Effector CD4-positive, alpha-beta T cell (primary cell): ENCODE data around the gene CHEK2.
"Not testable (repeated sequence)": the region's sequence is repeated elsewhere in the genome, so short reads cannot be mapped to it uniquely, and the experiment has no call there.

Source experiments
- DNase-seq: peaks from one replicate; pipeline ENCODE4 v3.0.0-alpha.2; 2020

The CHEK2 gene

GRCh38 chr22:28741200-28741784 is 328 bp downstream of the CHEK2 start:
- no peak for DNase-seq

- not testable (repeated sequence) for DNase-seq
Observed at GRCh38 chr22:28738876-28739275, 2.7 kb downstream of the CHEK2 start.

GRCh38 chr22:28737701-28738100 is 3.9 kb downstream of the CHEK2 start:
- DNase-seq = no peak

GRCh38 chr22:28736301-28737155 is 5.1 kb downstream of the CHEK2 start:
- DNase-seq = no peak

- no peak for DNase-seq
Observed at GRCh38 chr22:28734393-28734792, 7.2 kb downstream of the CHEK2 start.

- DNase-seq = no peak
Observed at GRCh38 chr22:28730179-28730578, 11.4 kb downstream of the CHEK2 start.

GRCh38 chr22:28728621-28729313 is 12.9 kb downstream of the CHEK2 start:
- DNase-seq = no peak

GRCh38 chr22:28728002-28728401 is 13.6 kb downstream of the CHEK2 start:
- no peak for DNase-seq

GRCh38 chr22:28718044-28718443 is 23.6 kb downstream of the CHEK2 start:
- no peak for DNase-seq

GRCh38 chr22:28716686-28717085 is 24.9 kb downstream of the CHEK2 start:
- DNase-seq = no peak

GRCh38 chr22:28715611-28716010 is 26.0 kb downstream of the CHEK2 start:
- no peak for DNase-seq

GRCh38 chr22:28714043-28714628 is 27.5 kb downstream of the CHEK2 start:
- no peak for DNase-seq

GRCh38 chr22:28711820-28712777 is 29.5 kb downstream of the CHEK2 start:
- DNase-seq = no peak

GRCh38 chr22:28711341-28711740 is 30.3 kb downstream of the CHEK2 start:
- no peak for DNase-seq

- no peak for DNase-seq
Observed at GRCh38 chr22:28710576-28711191, 30.9 kb downstream of the CHEK2 start.

GRCh38 chr22:28710107-28710506 is 31.5 kb downstream of the CHEK2 start:
- no peak for DNase-seq

GRCh38 chr22:28706845-28707244 is 34.8 kb downstream of the CHEK2 start:
- DNase-seq = no peak

- no peak for DNase-seq
Observed at GRCh38 chr22:28703436-28703835, 38.2 kb downstream of the CHEK2 start.

- DNase-seq = no peak
Observed at GRCh38 chr22:28702891-28703290, 38.7 kb downstream of the CHEK2 start.

GRCh38 chr22:28693041-28693760 is 48.4 kb downstream of the CHEK2 start:
- DNase-seq = not testable (repeated sequence)

- DNase-seq = not testable (repeated sequence)
Observed at GRCh38 chr22:28689796-28690195, 51.8 kb downstream of the CHEK2 start.
